ENCODE results near the gene GMPR2. TPM values are rescaled to one million over a fixed set of nuclear protein-coding genes. Genes with fewer than 3 reads are reported as not detected.
A peak's percentile ranks its signal among the peaks of the same experiment; 100 is the strongest.

GMPR2 gene
- total and polyA plus RNA-seq, 2 of the 13 experiments (the other 11 are each of a cell fraction or from before 2014, with no cell fraction given) = 210 to 273 TPM

DNA sequence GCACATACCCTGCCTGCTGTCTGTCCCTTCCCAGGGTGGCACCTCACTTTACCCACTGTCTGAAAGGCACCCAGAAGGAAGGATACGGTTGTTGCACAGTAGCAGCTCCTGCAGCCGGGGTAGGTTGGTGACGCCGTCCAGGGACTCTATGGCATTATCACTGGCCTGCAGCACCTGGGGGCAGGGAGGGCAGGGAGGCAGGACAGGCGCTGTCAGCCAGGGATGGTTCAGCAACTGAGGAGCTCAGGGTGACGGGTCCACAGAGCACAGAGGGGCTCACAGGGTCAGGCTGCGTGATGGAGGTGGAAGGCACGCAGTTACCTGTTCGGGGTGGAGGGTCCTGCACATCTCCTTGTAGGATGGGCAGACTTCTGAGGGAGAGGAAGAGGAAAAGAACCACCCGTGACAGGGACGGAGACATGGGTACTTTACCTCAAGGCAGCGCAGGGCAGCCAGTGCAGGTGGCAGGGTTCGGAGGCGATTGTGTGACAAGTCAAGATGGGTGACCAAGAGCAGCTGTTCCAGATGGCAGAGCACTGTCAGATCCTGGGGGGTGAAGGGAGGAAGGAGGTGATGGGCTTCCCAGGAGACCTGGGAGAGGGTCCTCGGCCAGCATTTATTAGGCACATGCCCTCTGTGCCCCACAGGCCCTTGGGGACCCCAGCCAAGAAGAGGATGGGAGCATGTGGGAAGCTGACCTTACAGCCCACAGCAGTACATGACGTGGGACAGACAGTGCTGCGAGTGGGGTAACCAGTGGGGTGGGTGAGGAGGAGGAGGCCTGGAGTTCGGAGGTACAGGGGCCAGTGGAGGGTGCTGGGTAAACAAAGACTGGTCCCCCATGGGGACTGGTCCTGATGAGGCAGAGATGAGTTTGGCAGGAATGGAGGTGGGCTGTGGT lies 33.9 kb downstream of the GMPR2 start (continued):
- TF ChIP-seq, protein P1, sequence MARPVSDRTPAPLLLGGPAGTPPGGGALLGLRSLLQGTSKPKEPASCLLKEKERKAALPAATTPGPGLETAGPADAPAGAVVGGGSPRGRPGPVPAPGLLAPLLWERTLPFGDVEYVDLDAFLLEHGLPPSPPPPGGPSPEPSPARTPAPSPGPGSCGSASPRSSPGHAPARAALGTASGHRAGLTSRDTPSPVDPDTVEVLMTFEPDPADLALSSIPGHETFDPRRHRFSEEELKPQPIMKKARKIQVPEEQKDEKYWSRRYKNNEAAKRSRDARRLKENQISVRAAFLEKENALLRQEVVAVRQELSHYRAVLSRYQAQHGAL (CRISPR knock-in tag; IDR thresholded peaks at IDR 0.05; ENCODE audit: not compliant biosample characterization) = no peak
- TF ChIP-seq, protein P2, sequence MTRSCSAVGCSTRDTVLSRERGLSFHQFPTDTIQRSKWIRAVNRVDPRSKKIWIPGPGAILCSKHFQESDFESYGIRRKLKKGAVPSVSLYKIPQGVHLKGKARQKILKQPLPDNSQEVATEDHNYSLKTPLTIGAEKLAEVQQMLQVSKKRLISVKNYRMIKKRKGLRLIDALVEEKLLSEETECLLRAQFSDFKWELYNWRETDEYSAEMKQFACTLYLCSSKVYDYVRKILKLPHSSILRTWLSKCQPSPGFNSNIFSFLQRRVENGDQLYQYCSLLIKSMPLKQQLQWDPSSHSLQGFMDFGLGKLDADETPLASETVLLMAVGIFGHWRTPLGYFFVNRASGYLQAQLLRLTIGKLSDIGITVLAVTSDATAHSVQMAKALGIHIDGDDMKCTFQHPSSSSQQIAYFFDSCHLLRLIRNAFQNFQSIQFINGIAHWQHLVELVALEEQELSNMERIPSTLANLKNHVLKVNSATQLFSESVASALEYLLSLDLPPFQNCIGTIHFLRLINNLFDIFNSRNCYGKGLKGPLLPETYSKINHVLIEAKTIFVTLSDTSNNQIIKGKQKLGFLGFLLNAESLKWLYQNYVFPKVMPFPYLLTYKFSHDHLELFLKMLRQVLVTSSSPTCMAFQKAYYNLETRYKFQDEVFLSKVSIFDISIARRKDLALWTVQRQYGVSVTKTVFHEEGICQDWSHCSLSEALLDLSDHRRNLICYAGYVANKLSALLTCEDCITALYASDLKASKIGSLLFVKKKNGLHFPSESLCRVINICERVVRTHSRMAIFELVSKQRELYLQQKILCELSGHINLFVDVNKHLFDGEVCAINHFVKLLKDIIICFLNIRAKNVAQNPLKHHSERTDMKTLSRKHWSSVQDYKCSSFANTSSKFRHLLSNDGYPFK (CRISPR knock-in tag; IDR thresholded peaks at IDR 0.05; ENCODE audit: borderline replicate concordance) = 0 out of 2 replicates have a peak, but pooled peaks have one; percentile 19
- 0 out of 2 replicates have a peak, but pooled peaks have one; percentile 67 for TF ChIP-seq ZNF572 (CRISPR knock-in tag; IDR thresholded peaks at IDR 0.05)
- no peak for TF ChIP-seq ASH2L (IDR thresholded peaks at IDR 0.05; ENCODE audit: insufficient read length, low read depth, low read length)
- TF ChIP-seq, protein P3, sequence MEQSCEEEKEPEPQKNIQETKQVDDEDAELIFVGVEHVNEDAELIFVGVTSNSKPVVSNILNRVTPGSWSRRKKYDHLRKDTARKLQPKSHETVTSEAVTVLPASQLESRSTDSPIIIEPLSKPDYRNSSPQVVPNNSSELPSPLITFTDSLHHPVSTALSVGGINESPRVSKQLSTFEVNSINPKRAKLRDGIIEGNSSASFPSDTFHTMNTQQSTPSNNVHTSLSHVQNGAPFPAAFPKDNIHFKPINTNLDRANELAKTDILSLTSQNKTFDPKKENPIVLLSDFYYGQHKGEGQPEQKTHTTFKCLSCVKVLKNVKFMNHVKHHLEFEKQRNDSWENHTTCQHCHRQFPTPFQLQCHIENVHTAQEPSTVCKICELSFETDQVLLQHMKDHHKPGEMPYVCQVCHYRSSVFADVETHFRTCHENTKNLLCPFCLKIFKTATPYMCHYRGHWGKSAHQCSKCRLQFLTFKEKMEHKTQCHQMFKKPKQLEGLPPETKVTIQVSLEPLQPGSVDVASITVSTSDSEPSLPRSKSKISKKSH (CRISPR knock-in tag; IDR thresholded peaks at IDR 0.05; ENCODE audit: borderline replicate concordance) = peak; percentile 16; the same call in 1 of the 2 replicates
